OCI-LY3 (cell line): ENCODE results near the gene OPCML.

Experiments
- H2AFZ ChIP-seq: fragments of 200-600, 300-600 bp; shearing (Covaris generic); 2 replicates; pipeline ENCODE4 v1.6.0; 2014; ENCODE audit warnings: antibody characterized with exemption, low read depth, low read length
- H3K27ac ChIP-seq: fragments of 200-600, 300-600 bp; sonication (generic); 2 replicates; pipeline ENCODE4 v1.5.1; 2014; ENCODE audit warnings: mild to moderate bottlenecking, low read length, moderate library complexity, mixed read lengths
- H3K27me3 ChIP-seq: fragments of 200-600, 300-600 bp; sonication (generic); 2 replicates; pipeline ENCODE4 v1.6.1; 2014; ENCODE audit warnings: low read depth, low read length, mixed read lengths
- H3K36me3 ChIP-seq: fragments of 200-600, 300-600 bp; sonication (generic); replicated peaks from 2 replicates; pipeline ENCODE3; 2014; ENCODE audit warnings: low read depth, low read length, mixed read lengths
- H3K4me1 ChIP-seq: fragments of 300-600, 200-600 bp; sonication (generic); 2 replicates; pipeline ENCODE4 v1.6.1; 2014; ENCODE audit warnings: low read length, mixed read lengths
- H3K4me2 ChIP-seq: fragments of 200-600, 300-600 bp; sonication (generic); 2 replicates; pipeline ENCODE4 v1.6.1; 2014; ENCODE audit warnings: low read length, mixed read lengths
- H3K4me3 ChIP-seq: fragments of 300-600, 200-600 bp; sonication (generic); 2 replicates; pipeline ENCODE4 v1.5.1; 2014; ENCODE audit warnings: antibody characterized with exemption, mild to moderate bottlenecking, low read length, moderate library complexity
- H3K79me2 ChIP-seq: fragments of 300-600, 200-600 bp; shearing (Covaris generic); 2 replicates; pipeline ENCODE4 v1.6.1; 2014; ENCODE audit warnings: mild to moderate bottlenecking, low read length, mixed read lengths
- H3K9ac ChIP-seq: fragments of 300-600, 200-600 bp; shearing (Covaris generic); 2 replicates; pipeline ENCODE4 v1.6.0; 2014; ENCODE audit warnings: mild to moderate bottlenecking, low read length, moderate library complexity
- H3K9me3 ChIP-seq: fragments of 200-600, 300-600 bp; shearing (Covaris generic); 2 replicates; pipeline ENCODE4 v1.6.1; 2014; ENCODE audit warnings: low read length, mixed read lengths; ENCODE audit not compliant: insufficient read depth
- H4K20me1 ChIP-seq: fragments of 200-600, 300-600 bp; sonication (generic); 2 replicates; pipeline ENCODE4 v1.6.1; 2016; ENCODE audit warnings: low read length, mixed read lengths; ENCODE audit not compliant: insufficient read depth
- EZH2phosphoT487 ChIP-seq: fragments of 200-600 bp; shearing (Covaris generic); IDR thresholded peaks from 2 replicates; pipeline ENCODE4 v1.6.1; 2018; ENCODE audit warnings: antibody characterized with exemption, mixed run types, low read depth
- TF ChIP-seq, protein P1 (sequence below): fragments of 200-600, 300-600 bp; sonication (generic); IDR thresholded peaks from 2 replicates; pipeline ENCODE4 v1.5.1; 2014; ENCODE audit warnings: antibody characterized with exemption, low read length, low read depth

The OPCML gene

DNA sequence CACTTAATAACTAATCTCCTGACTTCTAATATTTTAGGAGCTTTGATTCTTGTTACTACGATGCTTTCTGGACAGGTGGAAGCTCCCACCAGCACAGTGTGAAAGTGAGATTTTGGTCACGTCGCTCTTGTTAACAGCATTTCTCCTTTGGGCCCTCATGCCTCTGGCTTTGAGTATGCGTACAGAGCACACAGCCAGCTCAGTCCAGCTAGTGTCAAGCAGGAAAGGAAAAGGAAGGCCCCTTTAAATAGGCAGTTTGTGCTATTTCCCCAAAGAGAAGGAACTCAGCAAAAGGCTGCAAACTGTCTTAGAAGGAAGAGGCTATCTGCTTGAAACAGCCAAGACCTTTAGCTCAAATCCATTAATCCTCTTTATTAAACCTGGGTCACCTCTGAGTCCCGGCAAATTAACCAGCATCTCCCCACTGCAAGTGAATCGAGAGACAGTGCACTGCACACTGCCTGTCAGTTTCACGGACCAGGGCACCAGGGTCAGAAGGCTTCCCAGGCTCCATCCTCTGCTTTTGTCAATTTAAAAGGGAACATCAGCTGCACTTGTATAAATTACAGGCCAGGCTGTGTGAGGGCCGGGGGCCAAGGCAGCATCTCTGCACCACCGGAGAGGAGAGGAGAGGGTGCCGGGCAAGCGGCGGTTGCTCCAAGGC lies 34.7 kb downstream of the OPCML start:
- H2AFZ ChIP-seq = no peak overlapping the region
- no peak overlapping the region for H3K9ac ChIP-seq
- H3K4me1 ChIP-seq = no peaks in the 10 kb centered on the region
- H3K27me3 ChIP-seq = no peaks in the 10 kb centered on the region
- no peaks in the 10 kb centered on the region for H3K79me2 ChIP-seq
- H3K27ac ChIP-seq = no peak overlapping the region
- no peak overlapping the region for H3K4me3 ChIP-seq
- H3K4me2 ChIP-seq = no peak overlapping the region
- TF ChIP-seq, protein P1, sequence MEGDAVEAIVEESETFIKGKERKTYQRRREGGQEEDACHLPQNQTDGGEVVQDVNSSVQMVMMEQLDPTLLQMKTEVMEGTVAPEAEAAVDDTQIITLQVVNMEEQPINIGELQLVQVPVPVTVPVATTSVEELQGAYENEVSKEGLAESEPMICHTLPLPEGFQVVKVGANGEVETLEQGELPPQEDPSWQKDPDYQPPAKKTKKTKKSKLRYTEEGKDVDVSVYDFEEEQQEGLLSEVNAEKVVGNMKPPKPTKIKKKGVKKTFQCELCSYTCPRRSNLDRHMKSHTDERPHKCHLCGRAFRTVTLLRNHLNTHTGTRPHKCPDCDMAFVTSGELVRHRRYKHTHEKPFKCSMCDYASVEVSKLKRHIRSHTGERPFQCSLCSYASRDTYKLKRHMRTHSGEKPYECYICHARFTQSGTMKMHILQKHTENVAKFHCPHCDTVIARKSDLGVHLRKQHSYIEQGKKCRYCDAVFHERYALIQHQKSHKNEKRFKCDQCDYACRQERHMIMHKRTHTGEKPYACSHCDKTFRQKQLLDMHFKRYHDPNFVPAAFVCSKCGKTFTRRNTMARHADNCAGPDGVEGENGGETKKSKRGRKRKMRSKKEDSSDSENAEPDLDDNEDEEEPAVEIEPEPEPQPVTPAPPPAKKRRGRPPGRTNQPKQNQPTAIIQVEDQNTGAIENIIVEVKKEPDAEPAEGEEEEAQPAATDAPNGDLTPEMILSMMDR = no peak
- no peak for TF ChIP-seq EZH2phosphoT487
- no peaks in the 10 kb centered on the region for H3K36me3 ChIP-seq
- H4K20me1 ChIP-seq = no peaks in the 10 kb centered on the region
- H3K9me3 ChIP-seq = no peaks in the 10 kb centered on the region

DNA sequence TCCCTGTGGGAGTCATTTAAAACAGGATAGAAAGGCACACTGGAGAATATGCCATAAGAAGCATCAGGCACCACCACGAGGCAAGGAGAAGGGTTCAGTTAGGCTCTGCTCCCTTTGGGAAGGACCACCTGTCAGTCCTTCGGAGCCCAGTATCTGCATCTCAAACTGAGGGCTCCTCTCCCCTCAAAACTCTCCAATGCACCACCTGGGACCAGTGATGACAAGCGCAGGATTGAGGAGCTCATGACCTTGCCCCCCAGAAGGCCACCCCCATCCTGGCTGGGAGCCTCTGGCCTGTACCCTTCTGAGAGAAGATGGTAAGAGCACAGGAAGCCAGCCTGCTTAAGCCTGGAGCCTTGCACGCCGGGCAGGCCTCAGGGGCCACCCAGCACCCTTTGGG lies 39.4 kb downstream of the OPCML start:
- Histone ChIP-seq H2AFZ (no peak overlapping the region), H3K27me3 (no peaks in the 10 kb centered on the region), H3K36me3 (no peaks in the 10 kb centered on the region), H3K27ac (no peak overlapping the region), H3K4me3 (no peak overlapping the region), H3K4me1 (no peaks in the 10 kb centered on the region), H3K9ac (no peak overlapping the region), H3K79me2 (no peaks in the 10 kb centered on the region), H3K9me3 (no peaks in the 10 kb centered on the region), H3K4me2 (no peak overlapping the region), H4K20me1 (no peaks in the 10 kb centered on the region)
- TF ChIP-seq EZH2phosphoT487 = no peak
- TF ChIP-seq, protein P1 = no peak

DNA sequence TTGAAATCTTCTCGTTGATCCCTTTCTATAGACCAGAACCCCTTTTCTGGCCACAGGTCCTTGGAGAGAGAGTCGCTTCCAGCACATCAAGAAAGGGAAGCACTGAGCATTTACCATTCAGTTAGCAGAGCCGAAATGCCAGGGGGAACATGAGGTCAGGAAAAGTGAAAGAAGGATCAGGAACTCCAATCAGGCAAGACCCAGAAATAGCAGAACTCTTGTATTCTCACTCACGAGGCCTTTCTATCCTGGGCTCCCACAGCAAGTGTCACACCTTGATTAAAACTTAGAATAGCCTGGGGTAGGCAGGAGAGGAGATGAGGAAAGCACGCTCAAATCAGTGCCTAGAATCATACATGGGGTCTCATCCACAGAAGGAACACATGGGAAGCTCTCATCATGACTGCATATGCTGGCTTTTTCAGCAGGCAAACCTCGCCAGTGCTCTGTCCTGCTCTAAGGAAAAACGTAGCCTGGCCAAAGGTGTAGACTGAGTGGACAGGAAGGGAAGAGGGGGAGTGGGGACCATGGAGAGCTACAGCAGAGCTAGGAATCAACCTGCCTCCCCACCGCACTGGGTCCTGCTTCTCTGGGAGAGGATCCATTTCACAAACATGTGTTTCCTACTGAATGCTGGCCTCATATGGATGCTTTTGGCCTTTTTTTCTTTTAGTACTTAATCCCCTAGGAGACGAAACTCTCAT lies 40.5 kb downstream of the OPCML start:
- Histone ChIP-seq H3K36me3 (no peaks in the 10 kb centered on the region), H2AFZ (no peak overlapping the region), H3K27me3 (no peaks in the 10 kb centered on the region), H3K4me3 (no peak overlapping the region), H3K9me3 (no peaks in the 10 kb centered on the region), H3K4me1 (no peaks in the 10 kb centered on the region), H4K20me1 (no peaks in the 10 kb centered on the region), H3K9ac (no peak overlapping the region), H3K79me2 (no peaks in the 10 kb centered on the region), H3K27ac (no peak overlapping the region), H3K4me2 (no peak overlapping the region)
- no peak for TF ChIP-seq EZH2phosphoT487
- TF ChIP-seq, protein P1 = no peak

DNA sequence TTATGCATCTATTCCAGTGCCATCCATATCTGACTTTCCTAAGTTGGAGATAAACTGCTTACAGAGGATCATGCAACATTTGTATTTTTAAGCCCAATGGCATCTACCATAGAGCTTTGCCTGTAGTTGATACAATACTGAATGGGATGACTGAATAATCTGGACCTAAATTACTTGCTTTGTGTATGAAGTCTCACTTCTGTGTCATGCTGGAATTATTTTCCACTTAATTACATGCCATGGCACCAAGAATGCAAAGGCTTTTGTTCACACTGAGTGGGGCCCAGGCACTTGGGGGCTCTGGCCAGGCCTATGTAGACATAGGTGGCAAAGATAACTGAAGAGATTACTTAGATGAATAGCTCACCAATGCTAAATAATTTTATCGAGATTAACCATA lies 51.6 kb downstream of the OPCML start:
- Histone ChIP-seq H3K9ac (no peak overlapping the region), H2AFZ (no peak overlapping the region), H3K4me3 (no peak overlapping the region), H3K27ac (no peak overlapping the region), H3K9me3 (no peaks in the 10 kb centered on the region), H3K4me2 (no peak overlapping the region), H3K4me1 (no peaks in the 10 kb centered on the region), H3K36me3 (no peaks in the 10 kb centered on the region), H3K27me3 (no peaks in the 10 kb centered on the region), H3K79me2 (no peaks in the 10 kb centered on the region), H4K20me1 (no peaks in the 10 kb centered on the region)
- TF ChIP-seq, protein P1 = no peak
- TF ChIP-seq EZH2phosphoT487 = no peak
